Activated naive CD4-positive, alpha-beta T cell treated with anti-CD3 and anti-CD28 coated beads, Interleukin-2, amount 50 U/mL, for 72 hours (primary cell): ENCODE results near the gene DAAM2. TPM values are rescaled to one million over a fixed set of nuclear protein-coding genes. Genes with fewer than 3 reads are reported as not detected.

Source experiments
- ATAC-seq, 2 donors: fragments of 150-1000 bp; cut with Tn5 transposase; 2 replicates each; pipeline ENCODE4 v1.10.0; 2021; ENCODE audit warnings: mild to moderate bottlenecking in 2 of 2, moderate library complexity in 2 of 2
- DNase-seq, 2 donors: peaks; one replicate each; pipeline ENCODE4 v3.0.0; 2021 to 2022; ENCODE audit warnings: low spot score in 2 of 2
- H3K27ac Mint-ChIP-seq, 2 donors: one replicate each; pipeline ENCODE4 v1.8.0; 2022; ENCODE audit warnings: mild to moderate bottlenecking in 2 of 2, mixed read lengths in 2 of 2
- H3K36me3 Mint-ChIP-seq, 2 donors: one replicate each; pipeline ENCODE4 v1.8.0; 2022; ENCODE audit warnings: mixed read lengths in 2 of 2
- H3K9me3 Mint-ChIP-seq, 2 donors: one replicate each; pipeline ENCODE4 v1.8.0; 2022; ENCODE audit warnings: mixed read lengths in 2 of 2
- total RNA-seq, 2 donors: library from RNA; stranded (reverse); gene quantifications; one replicate each; pipeline ENCODE4 v1.2.3, GENCODE V29; 2022

The DAAM2 gene
- total RNA-seq, 2 donors from 2014 or later: not detected

- H3K9me3 Mint-ChIP-seq: no peaks in the 10 kb centered on the region
- no peak overlapping the region for H3K27ac Mint-ChIP-seq
- H3K36me3 Mint-ChIP-seq: no peaks in the 10 kb centered on the region
- ATAC-seq (no peak), DNase-seq (no peak)
Measured at GRCh38 chr6:39850736-39851297, 58.6 kb downstream of the DAAM2 start.

- Mint-ChIP-seq H3K36me3 (no peaks in the 10 kb centered on the region), H3K27ac (no peak overlapping the region), H3K9me3 (no peaks in the 10 kb centered on the region)
- ATAC-seq (no peak), DNase-seq (no peak)
Measured at GRCh38 chr6:39851331-39851730, 59.2 kb downstream of the DAAM2 start.

- H3K9me3 Mint-ChIP-seq: no peaks in the 10 kb centered on the region
- DNase-seq: no peak
- ATAC-seq: no peak
- no peak overlapping the region for H3K27ac Mint-ChIP-seq
- no peaks in the 10 kb centered on the region for H3K36me3 Mint-ChIP-seq
Measured at GRCh38 chr6:39852324-39852723, 60.1 kb downstream of the DAAM2 start.

GRCh38 chr6:39853604-39854003 is 61.4 kb downstream of the DAAM2 start:
- Mint-ChIP-seq H3K9me3 (no peaks in the 10 kb centered on the region), H3K27ac (no peak overlapping the region), H3K36me3 (no peaks in the 10 kb centered on the region)
- DNase-seq (no peak), ATAC-seq (no peak)

- H3K9me3 Mint-ChIP-seq: no peaks in the 10 kb centered on the region
- no peak for DNase-seq
- no peak for ATAC-seq
- no peak overlapping the region for H3K27ac Mint-ChIP-seq
- no peaks in the 10 kb centered on the region for H3K36me3 Mint-ChIP-seq
Measured at GRCh38 chr6:39855356-39855995, 63.3 kb downstream of the DAAM2 start.

GRCh38 chr6:39859025-39859424 is 66.8 kb downstream of the DAAM2 start:
- no peak overlapping the region for H3K27ac Mint-ChIP-seq
- no peak for ATAC-seq
- no peaks in the 10 kb centered on the region for H3K9me3 Mint-ChIP-seq
- H3K36me3 Mint-ChIP-seq: no peaks in the 10 kb centered on the region
- DNase-seq: no peak

- H3K36me3 Mint-ChIP-seq: no peaks in the 10 kb centered on the region
- H3K27ac Mint-ChIP-seq: no peak overlapping the region
- no peaks in the 10 kb centered on the region for H3K9me3 Mint-ChIP-seq
- no peak for DNase-seq
- ATAC-seq: no peak
Measured at GRCh38 chr6:39861663-39862062, 69.5 kb downstream of the DAAM2 start.

- Mint-ChIP-seq H3K9me3 (no peaks in the 10 kb centered on the region), H3K36me3 (no peaks in the 10 kb centered on the region), H3K27ac (no peak overlapping the region)
- ATAC-seq (peak in 1 of 2 donors; percentile 47), DNase-seq (peak in 1 of 2 donors; percentile 75)
Measured at GRCh38 chr6:39865011-39865888, 73.1 kb downstream of the DAAM2 start.

GRCh38 chr6:39867592-39867991 is 75.4 kb downstream of the DAAM2 start:
- no peak overlapping the region for H3K27ac Mint-ChIP-seq
- H3K9me3 Mint-ChIP-seq: no peaks in the 10 kb centered on the region
- DNase-seq (no peak), ATAC-seq (no peak)
- H3K36me3 Mint-ChIP-seq: no peaks in the 10 kb centered on the region

GRCh38 chr6:39870950-39871349 is 78.8 kb downstream of the DAAM2 start:
- DNase-seq (no peak), ATAC-seq (no peak)
- H3K36me3 Mint-ChIP-seq: no peaks in the 10 kb centered on the region
- H3K27ac Mint-ChIP-seq: no peak overlapping the region
- no peaks in the 10 kb centered on the region for H3K9me3 Mint-ChIP-seq

- DNase-seq (no peak), ATAC-seq (no peak)
- no peaks in the 10 kb centered on the region for H3K36me3 Mint-ChIP-seq
- no peaks in the 10 kb centered on the region for H3K9me3 Mint-ChIP-seq
- no peak overlapping the region for H3K27ac Mint-ChIP-seq
Measured at GRCh38 chr6:39873439-39873838, 81.3 kb downstream of the DAAM2 start.

GRCh38 chr6:39876111-39876510 is 83.9 kb downstream of the DAAM2 start:
- no peak overlapping the region for H3K27ac Mint-ChIP-seq
- no peaks in the 10 kb centered on the region for H3K9me3 Mint-ChIP-seq
- no peak for DNase-seq
- no peaks in the 10 kb centered on the region for H3K36me3 Mint-ChIP-seq
- ATAC-seq: no peak

- ATAC-seq (no peak), DNase-seq (no peak)
- Mint-ChIP-seq H3K9me3 (no peaks in the 10 kb centered on the region), H3K27ac (no peak overlapping the region), H3K36me3 (no peaks in the 10 kb centered on the region)
Measured at GRCh38 chr6:39876826-39877225, 84.7 kb downstream of the DAAM2 start.

- ATAC-seq (no peak), DNase-seq (no peak)
- H3K9me3 Mint-ChIP-seq: no peaks in the 10 kb centered on the region
- H3K36me3 Mint-ChIP-seq: no peaks in the 10 kb centered on the region
- no peak overlapping the region for H3K27ac Mint-ChIP-seq
Measured at GRCh38 chr6:39879535-39879934, 87.4 kb downstream of the DAAM2 start.

- DNase-seq (no peak), ATAC-seq (no peak)
- Mint-ChIP-seq H3K27ac (no peak overlapping the region), H3K36me3 (no peaks in the 10 kb centered on the region), H3K9me3 (no peaks in the 10 kb centered on the region)
Measured at GRCh38 chr6:39880594-39880993, 88.4 kb downstream of the DAAM2 start.

- Mint-ChIP-seq H3K36me3 (no peaks in the 10 kb centered on the region), H3K9me3 (no peaks in the 10 kb centered on the region), H3K27ac (no peak overlapping the region)
- DNase-seq: no peak
- no peak for ATAC-seq
Measured at GRCh38 chr6:39881851-39882530, 89.8 kb downstream of the DAAM2 start.

- ATAC-seq: no peak
- no peaks in the 10 kb centered on the region for H3K9me3 Mint-ChIP-seq
- DNase-seq: no peak
- H3K36me3 Mint-ChIP-seq: no peaks in the 10 kb centered on the region
- no peak overlapping the region for H3K27ac Mint-ChIP-seq
Measured at GRCh38 chr6:39882531-39882899, 90.3 kb downstream of the DAAM2 start.
